HepG2 (cell line): ENCODE measurements around the gene ADRM1. TPM values are rescaled to one million over a fixed set of nuclear protein-coding genes. Genes with fewer than 3 reads are reported as not detected.

ENCODE experiments used
- ATAC-seq: fragments of 200-7000 bp; cut with Tn5 transposase; 3 replicates; pipeline ENCODE4 v1.9.1; 2020; ENCODE audit warnings: mild to moderate bottlenecking, moderate library complexity
- BruUV-seq: library from RNA; stranded (reverse); fragments of 400-500 nt; replicated peaks from 2 replicates; lab custom pipeline; 2021; lab: Mats Ljungman, UMichigan
- CTCF ChIA-PET: fragments of 300-600 bp; formaldehyde crosslinking; extraction: SDS; loops from one replicate; lab custom pipeline; 2021; ENCODE audit warnings: low total read pairs, inconsistent platforms, low intra/inter-chr PET ratio; lab: Yijun Ruan, JAX
- POLR2A ChIA-PET: fragments of 350-600 bp; sonication (Branson Sonifier 250); formaldehyde crosslinking; loops from one replicate; lab custom pipeline; 2020; ENCODE audit warnings: antibody characterized with exemption, inconsistent platforms; lab: Yijun Ruan, JAX
- DNase-seq: peaks from one replicate; pipeline ENCODE4 v3.0.0-alpha.2; 2015; ENCODE audit warnings: low spot score
- FAIRE-seq: peaks from 3 replicates; lab custom pipeline; 2011; peaks lifted over from hg19 to GRCh38; lab: Jason Lieb, UNC
- H2AFZ ChIP-seq: one replicate; pipeline ENCODE4 v1.6.1; 2011; ENCODE audit warnings: low read length, inconsistent platforms
- H3K27ac ChIP-seq: fragments of 300-600 bp; 3 replicates; pipeline ENCODE4 v1.8.0; 2011; ENCODE audit warnings: mixed run types, mild to moderate bottlenecking, mixed read lengths, low read length, inconsistent platforms; ENCODE audit not compliant: insufficient read depth; ENCODE audit errors: extremely low read length
- H3K27me3 ChIP-seq, 2 experiments: fragments of 200-600 bp in 1 of 2; 2 replicates in 1 of 2; 3 replicates in 1 of 2; pipeline versions ENCODE4 v1.6.0 to v1.8.0; 2011; ENCODE audit warnings: low read length in 2 of 2, mild to moderate bottlenecking in 2 of 2, moderate library complexity in 2 of 2, inconsistent platforms in 1 of 2; ENCODE audit not compliant: insufficient read depth in 2 of 2, control insufficient read depth in 1 of 2
- H3K36me3 ChIP-seq, 2 experiments: fragments of 200-600 bp in 1 of 2; replicated peaks in 1 of 2; 2 replicates in 1 of 2; 3 replicates in 1 of 2; pipeline versions ENCODE4 v1.5.1 to v1.8.0; 2011; ENCODE audit warnings: low read length in 2 of 2, inconsistent platforms in 1 of 2; ENCODE audit not compliant: insufficient read depth in 2 of 2, control insufficient read depth in 1 of 2
- H3K4me1 ChIP-seq: 2 replicates; pipeline ENCODE4 v1.5.1; 2012; ENCODE audit warnings: low read length, inconsistent platforms; ENCODE audit not compliant: insufficient read depth
- H3K4me2 ChIP-seq: 2 replicates; pipeline ENCODE4 v1.6.0; 2011; ENCODE audit warnings: low read depth, low read length, inconsistent platforms
- H3K4me3 ChIP-seq, 3 experiments: fragments of 200-600 bp in 1 of 3; sonication (generic), shearing (Covaris generic) in 1 of 3; replicated peaks in 1 of 3; 2 replicates each; pipeline ENCODE4 v1.5.1; 2011 to 2016; ENCODE audit warnings: low read length in 3 of 3, inconsistent platforms in 2 of 3, low read depth in 2 of 3, mild to moderate bottlenecking in 2 of 3, control low read depth in 1 of 3, mixed read lengths in 1 of 3; ENCODE audit not compliant: insufficient read depth in 1 of 3
- H3K79me2 ChIP-seq: one replicate; pipeline ENCODE4 v1.6.1; 2011; ENCODE audit warnings: low read length, inconsistent platforms; ENCODE audit not compliant: insufficient read depth
- H3K9ac ChIP-seq: 2 replicates; pipeline ENCODE4 v1.6.0; 2011; ENCODE audit warnings: mild to moderate bottlenecking, low read depth, low read length, inconsistent platforms; ENCODE audit not compliant: insufficient read depth
- H3K9me3 ChIP-seq: 2 replicates; pipeline ENCODE4 v1.5.1; 2012; ENCODE audit warnings: mild to moderate bottlenecking, low read length
- H4K20me1 ChIP-seq: 2 replicates; pipeline ENCODE4 v1.6.0; 2011; ENCODE audit warnings: inconsistent platforms, mild to moderate bottlenecking, low read length, moderate library complexity; ENCODE audit not compliant: insufficient read depth
- FOXP1 ChIP-seq, 2 experiments: fragments of 450-650 bp in 1 of 2; IDR thresholded peaks; 2 replicates each; pipeline ENCODE4 v1.6.1; 2017 to 2018; ENCODE audit warnings: antibody characterized with exemption in 1 of 2
- MED8 ChIP-seq: sonication (generic); formaldehyde crosslinking; IDR thresholded peaks from 2 replicates; pipeline ENCODE4 v1.8.1; 2023; ENCODE audit warnings: mild to moderate bottlenecking, missing genetic modification reagents; ENCODE audit not compliant: insufficient replicate concordance
- POLR2A ChIP-seq, 2 experiments: IDR thresholded peaks; 2 replicates each; pipeline ENCODE4 v1.6.1; 2011; ENCODE audit warnings: low read depth in 2 of 2, low read length in 2 of 2, mild to moderate bottlenecking in 1 of 2, moderate library complexity in 1 of 2; ENCODE audit not compliant: insufficient read depth in 1 of 2
- PRPF4 ChIP-seq: fragments of 200-400 bp; formaldehyde crosslinking; IDR thresholded peaks from 2 replicates; pipeline ENCODE4 v1.6.1; 2016; ENCODE audit warnings: low read length, low read depth; ENCODE audit not compliant: poor library complexity, severe bottlenecking
- ZFP36L2 ChIP-seq: sonication (generic); formaldehyde crosslinking; IDR thresholded peaks from 2 replicates; pipeline ENCODE4 v1.4.0; 2020; ENCODE audit warnings: missing genetic modification reagents
- WGBS: methylation state at CpG from one replicate; pipeline ENCODE4 v1.1.6; 2017; ENCODE audit warnings: low lambda C conversion rate; 5-methylcytosine and 5-hydroxymethylcytosine counted together
- in situ Hi-C: cut with HindIII; loops from 2 replicates; pipeline ENCODE4 v1.10.0; 2017; ENCODE audit warnings: low pct_unique_long_range_greater_than_20kb; ENCODE audit not compliant: extremely low pct_ligation_motif_present
- intact Hi-C: fragments of 100-400 bp; cut with micrococcal nuclease; formaldehyde crosslinking; loops from one replicate; pipeline ENCODE4 v1.10.0; 2022; ENCODE audit not compliant: unreplicated experiment
- polyA plus RNA-seq, 8 experiments: library from polyadenylated mRNA; depleted of rRNA in 3 of 8; stranded (reverse) in 7 of 8; unstranded in 1 of 8; fragments of >200 nt; fragmentation: Illumina TruSeq in 4 of 8; extraction: Trizol in 4 of 8; gene quantifications; 2 replicates each; pipeline versions ENCODE4 v1.2.1 to v1.2.3, GENCODE V29; 2011 to 2016; ENCODE audit warnings: low read depth in 4 of 8, missing spikeins in 1 of 8, mixed read lengths in 1 of 8; ENCODE audit not compliant: insufficient read depth in 1 of 8
- total RNA-seq, 5 experiments: library from RNA; depleted of rRNA; stranded (reverse); fragments of >200 nt; fragmentation: Illumina TruSeq; extraction: Trizol; gene quantifications; 2 replicates each; pipeline ENCODE4 v1.2.3, GENCODE V29; 2016; ENCODE audit warnings: low read depth in 1 of 5
- TF ChIP-seq, protein P1 (sequence below): sonication (generic); formaldehyde crosslinking; IDR thresholded peaks from 2 replicates; pipeline ENCODE4 v1.8.0; 2023; ENCODE audit warnings: mild to moderate bottlenecking, missing genetic modification reagents
- TF ChIP-seq, protein P2 (sequence below), 2 experiments: sonication (generic) in 1 of 2; formaldehyde crosslinking in 1 of 2; IDR thresholded peaks; 2 replicates each; pipeline versions ENCODE4 v1.4.0 to v1.6.1; 2018 to 2020; ENCODE audit warnings: missing genetic modification reagents in 2 of 2, borderline replicate concordance in 1 of 2, low read depth in 1 of 2, mild to moderate bottlenecking in 1 of 2, missing biosample characterization in 1 of 2
- TF ChIP-seq, protein P3 (sequence below): sonication (generic); formaldehyde crosslinking; IDR thresholded peaks from 2 replicates; pipeline ENCODE4 v1.4.0; 2020; ENCODE audit warnings: missing genetic modification reagents, borderline replicate concordance

The ADRM1 gene
- total and polyA plus RNA-seq, 2 of the 13 experiments (the other 11 are each of a cell fraction or from before 2014, with no cell fraction given): 92.9 to 154 TPM

DNA sequence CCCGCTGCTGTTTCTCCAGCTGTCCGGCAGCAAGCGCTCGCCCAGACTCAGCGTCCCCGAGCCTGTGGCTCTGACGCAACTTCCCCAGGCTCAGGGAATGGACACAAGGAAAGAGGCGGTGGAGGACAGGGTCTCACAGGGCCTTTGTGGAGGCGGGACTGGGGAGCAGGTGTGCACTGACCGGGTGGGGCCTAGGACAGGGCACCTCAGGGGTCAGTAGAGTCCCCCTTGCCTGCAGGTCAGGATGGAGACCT, 44.3 kb downstream of the ADRM1 start (continued):
- TF ChIP-seq, protein P1, sequence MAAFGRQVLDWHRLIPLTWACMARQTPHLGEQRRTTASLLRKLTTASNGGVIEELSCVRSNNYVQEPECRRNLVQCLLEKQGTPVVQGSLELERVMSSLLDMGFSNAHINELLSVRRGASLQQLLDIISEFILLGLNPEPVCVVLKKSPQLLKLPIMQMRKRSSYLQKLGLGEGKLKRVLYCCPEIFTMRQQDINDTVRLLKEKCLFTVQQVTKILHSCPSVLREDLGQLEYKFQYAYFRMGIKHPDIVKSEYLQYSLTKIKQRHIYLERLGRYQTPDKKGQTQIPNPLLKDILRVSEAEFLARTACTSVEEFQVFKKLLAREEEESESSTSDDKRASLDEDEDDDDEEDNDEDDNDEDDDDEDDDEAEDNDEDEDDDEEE (CRISPR knock-in tag): no peak
- TF ChIP-seq ZFP36L2 (CRISPR knock-in tag) (no peak), PRPF4 (no peak), MED8 (CRISPR knock-in tag) (no peak), POLR2A (IDR thresholded peaks at IDR 0.05; ENCODE audit: insufficient read depth in 1 of 2, low read depth in 2 of 2, low read length in 2 of 2) (no peak), FOXP1 (IDR thresholded peaks at IDR 0.05) (no peak), FOXP1 (CRISPR knock-in tag; IDR thresholded peaks at IDR 0.05) (no peak)
- TF ChIP-seq, protein P2, sequence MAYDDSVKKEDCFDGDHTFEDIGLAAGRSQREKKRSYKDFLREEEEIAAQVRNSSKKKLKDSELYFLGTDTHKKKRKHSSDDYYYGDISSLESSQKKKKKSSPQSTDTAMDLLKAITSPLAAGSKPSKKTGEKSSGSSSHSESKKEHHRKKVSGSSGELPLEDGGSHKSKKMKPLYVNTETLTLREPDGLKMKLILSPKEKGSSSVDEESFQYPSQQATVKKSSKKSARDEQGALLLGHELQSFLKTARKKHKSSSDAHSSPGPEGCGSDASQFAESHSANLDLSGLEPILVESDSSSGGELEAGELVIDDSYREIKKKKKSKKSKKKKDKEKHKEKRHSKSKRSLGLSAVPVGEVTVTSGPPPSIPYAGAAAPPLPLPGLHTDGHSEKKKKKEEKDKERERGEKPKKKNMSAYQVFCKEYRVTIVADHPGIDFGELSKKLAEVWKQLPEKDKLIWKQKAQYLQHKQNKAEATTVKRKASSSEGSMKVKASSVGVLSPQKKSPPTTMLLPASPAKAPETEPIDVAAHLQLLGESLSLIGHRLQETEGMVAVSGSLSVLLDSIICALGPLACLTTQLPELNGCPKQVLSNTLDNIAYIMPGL (CRISPR knock-in tag; IDR thresholded peaks at IDR 0.05; ENCODE audit: borderline replicate concordance in 1 of 2, low read depth in 1 of 2): no peak

DNA sequence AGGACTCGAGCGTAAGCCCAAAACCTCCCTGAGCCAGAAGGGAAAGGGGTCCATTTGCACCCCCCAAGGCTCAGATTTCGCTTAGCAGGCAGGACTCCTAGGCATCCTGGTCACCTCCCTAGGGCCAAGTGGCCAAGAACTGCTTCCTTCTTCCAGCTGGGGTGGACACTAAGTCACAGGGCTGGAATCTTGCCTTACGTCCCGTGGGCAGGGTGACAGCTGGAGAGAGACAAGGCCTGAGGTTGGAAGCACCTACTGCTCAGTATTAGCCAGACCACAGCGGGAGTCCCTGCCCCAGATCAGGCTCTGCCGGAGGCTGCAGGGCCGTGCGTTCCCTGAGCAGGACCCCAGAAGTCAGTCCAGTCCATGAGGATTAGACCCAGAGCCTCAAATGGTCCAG, 44.6 kb downstream of the ADRM1 start:
- no peak overlapping the region for H2AFZ ChIP-seq
- no peak overlapping the region for H3K4me2 ChIP-seq
- no peaks in the 10 kb centered on the region for H3K79me2 ChIP-seq
- no peak overlapping the region for H3K27ac ChIP-seq
- H3K9ac ChIP-seq: no peak overlapping the region
- intact Hi-C loops: no loop called here
- ChIA-PET CTCF (no interaction called here), POLR2A (interaction anchor here (1.4 to 2.3 kb wide), 2 partner anchors 21 to 28 kb away, joined by 5 to 12 read pairs; partner anchors contain the start of gene LAMA5)
- H3K9me3 ChIP-seq: no peaks in the 10 kb centered on the region
- no peaks in the 10 kb centered on the region for H3K27me3 ChIP-seq
- peaks cover 35 to 56% of the 10 kb centered on the region in 2 experiments for H3K36me3 ChIP-seq
- 93% methylated on average over 9 of the region's 9 CpGs for WGBS
- in situ Hi-C loops: no loop called here
- no TSS peak for BruUV-seq
- H3K4me3 ChIP-seq: no peak overlapping the region
- H4K20me1 ChIP-seq: peaks cover 3% of the 10 kb centered on the region; the same call in 1 of the 2 replicates
- DNase-seq: no peak
- ATAC-seq: no peak
- FAIRE-seq: no peak
- TF ChIP-seq, protein P3, sequence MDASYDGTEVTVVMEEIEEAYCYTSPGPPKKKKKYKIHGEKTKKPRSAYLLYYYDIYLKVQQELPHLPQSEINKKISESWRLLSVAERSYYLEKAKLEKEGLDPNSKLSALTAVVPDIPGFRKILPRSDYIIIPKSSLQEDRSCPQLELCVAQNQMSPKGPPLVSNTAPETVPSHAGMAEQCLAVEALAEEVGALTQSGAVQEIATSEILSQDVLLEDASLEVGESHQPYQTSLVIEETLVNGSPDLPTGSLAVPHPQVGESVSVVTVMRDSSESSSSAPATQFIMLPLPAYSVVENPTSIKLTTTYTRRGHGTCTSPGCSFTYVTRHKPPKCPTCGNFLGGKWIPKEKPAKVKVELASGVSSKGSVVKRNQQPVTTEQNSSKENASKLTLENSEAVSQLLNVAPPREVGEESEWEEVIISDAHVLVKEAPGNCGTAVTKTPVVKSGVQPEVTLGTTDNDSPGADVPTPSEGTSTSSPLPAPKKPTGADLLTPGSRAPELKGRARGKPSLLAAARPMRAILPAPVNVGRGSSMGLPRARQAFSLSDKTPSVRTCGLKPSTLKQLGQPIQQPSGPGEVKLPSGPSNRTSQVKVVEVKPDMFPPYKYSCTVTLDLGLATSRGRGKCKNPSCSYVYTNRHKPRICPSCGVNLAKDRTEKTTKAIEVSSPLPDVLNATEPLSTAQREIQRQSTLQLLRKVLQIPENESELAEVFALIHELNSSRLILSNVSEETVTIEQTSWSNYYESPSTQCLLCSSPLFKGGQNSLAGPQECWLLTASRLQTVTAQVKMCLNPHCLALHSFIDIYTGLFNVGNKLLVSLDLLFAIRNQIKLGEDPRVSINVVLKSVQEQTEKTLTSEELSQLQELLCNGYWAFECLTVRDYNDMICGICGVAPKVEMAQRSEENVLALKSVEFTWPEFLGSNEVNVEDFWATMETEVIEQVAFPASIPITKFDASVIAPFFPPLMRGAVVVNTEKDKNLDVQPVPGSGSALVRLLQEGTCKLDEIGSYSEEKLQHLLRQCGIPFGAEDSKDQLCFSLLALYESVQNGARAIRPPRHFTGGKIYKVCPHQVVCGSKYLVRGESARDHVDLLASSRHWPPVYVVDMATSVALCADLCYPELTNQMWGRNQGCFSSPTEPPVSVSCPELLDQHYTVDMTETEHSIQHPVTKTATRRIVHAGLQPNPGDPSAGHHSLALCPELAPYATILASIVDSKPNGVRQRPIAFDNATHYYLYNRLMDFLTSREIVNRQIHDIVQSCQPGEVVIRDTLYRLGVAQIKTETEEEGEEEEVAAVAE (CRISPR knock-in tag): no peak
- peaks cover 29% of the 10 kb centered on the region for H3K4me1 ChIP-seq
